H1 (cell line): ENCODE data around the gene ZC3HAV1. TPM values are rescaled to one million over a fixed set of nuclear protein-coding genes. Genes with fewer than 3 reads are reported as not detected.

Experiments used
- MAFK ChIP-seq: IDR thresholded peaks from 2 replicates; pipeline ENCODE4 v1.6.1; 2012; ENCODE audit warnings: low read depth, mild to moderate bottlenecking, improper control_type of control experiment, low read length
- SIRT6 ChIP-seq: IDR thresholded peaks from one replicate; pipeline ENCODE4 v1.7.1; 2012; ENCODE audit warnings: low read length, inconsistent platforms
- TCF12 ChIP-seq: IDR thresholded peaks from 2 replicates; pipeline ENCODE4 v1.6.1; 2011; ENCODE audit warnings: low read depth, mild to moderate bottlenecking, low read length
- ZNF274 ChIP-seq: IDR thresholded peaks from 2 replicates; pipeline ENCODE4 v1.7.0; 2012; ENCODE audit warnings: low read length, borderline replicate concordance; ENCODE audit errors: extremely low read depth
- polyA plus RNA-seq, 7 experiments: library from polyadenylated mRNA; depleted of rRNA in 3 of 7; stranded (reverse) in 5 of 7; unstranded in 2 of 7; fragments of >200 nt in 5 of 7; fragments of 200-250 nt in 2 of 7; gene quantifications; 1 replicate in 5 of 7; 2 replicates in 1 of 7; 4 replicates in 1 of 7; pipeline versions ENCODE4 v1.2.1 to v1.2.3, GENCODE V29; 2011 to 2013; ENCODE audit warnings: missing spikeins in 2 of 7, mixed read lengths in 2 of 7
- total RNA-seq: library from RNA; stranded (reverse); fragmentation: NEBNext Ultra II Directional; extraction: Animal tissue kit (Norgen Biotek cat#: 25700); gene quantifications from 2 replicates; pipeline ENCODE4 v1.2.1, GENCODE V29; 2021
- TF ChIP-seq, protein P1 (sequence below), 3 experiments: IDR thresholded peaks; 1 replicate in 2 of 3; 2 replicates in 1 of 3; pipeline versions ENCODE4 v1.5.1 to v1.6.1; 2011; ENCODE audit warnings: low read length in 3 of 3, mild to moderate bottlenecking in 3 of 3, inconsistent platforms in 2 of 3, low read depth in 1 of 3, moderate library complexity in 1 of 3; ENCODE audit not compliant: insufficient read depth in 1 of 3; ENCODE audit errors: control extremely low read depth in 1 of 3

ZC3HAV1 gene
- total and polyA plus RNA-seq, 2 of the 8 experiments (the other 6 are each of a cell fraction or from before 2014, with no cell fraction given), result 22.5 to 43.4 TPM

- TF ChIP-seq MAFK (no peak), TCF12 (no peak), SIRT6 (no peak), ZNF274 (no peak)
- TF ChIP-seq, protein P1, sequence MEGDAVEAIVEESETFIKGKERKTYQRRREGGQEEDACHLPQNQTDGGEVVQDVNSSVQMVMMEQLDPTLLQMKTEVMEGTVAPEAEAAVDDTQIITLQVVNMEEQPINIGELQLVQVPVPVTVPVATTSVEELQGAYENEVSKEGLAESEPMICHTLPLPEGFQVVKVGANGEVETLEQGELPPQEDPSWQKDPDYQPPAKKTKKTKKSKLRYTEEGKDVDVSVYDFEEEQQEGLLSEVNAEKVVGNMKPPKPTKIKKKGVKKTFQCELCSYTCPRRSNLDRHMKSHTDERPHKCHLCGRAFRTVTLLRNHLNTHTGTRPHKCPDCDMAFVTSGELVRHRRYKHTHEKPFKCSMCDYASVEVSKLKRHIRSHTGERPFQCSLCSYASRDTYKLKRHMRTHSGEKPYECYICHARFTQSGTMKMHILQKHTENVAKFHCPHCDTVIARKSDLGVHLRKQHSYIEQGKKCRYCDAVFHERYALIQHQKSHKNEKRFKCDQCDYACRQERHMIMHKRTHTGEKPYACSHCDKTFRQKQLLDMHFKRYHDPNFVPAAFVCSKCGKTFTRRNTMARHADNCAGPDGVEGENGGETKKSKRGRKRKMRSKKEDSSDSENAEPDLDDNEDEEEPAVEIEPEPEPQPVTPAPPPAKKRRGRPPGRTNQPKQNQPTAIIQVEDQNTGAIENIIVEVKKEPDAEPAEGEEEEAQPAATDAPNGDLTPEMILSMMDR (IDR thresholded peaks at IDR 0.05; ENCODE audit: control extremely low read depth in 1 of 3, insufficient read depth in 1 of 3, low read depth in 1 of 3, low read length in 3 of 3), result no peak
Measured at GRCh38 chr7:139109983-139110411, 477 bp upstream of the ZC3HAV1 start (continued).
